NOMO-1 treated with dmso at 0.1 percent for 144 hours (cell line): ENCODE data around the gene WRAP53.

Source experiments
- DNase-seq: peaks from one replicate; lab custom pipeline; 2025; ENCODE audit not compliant: unreplicated experiment; lab: John Stamatoyannopoulos, UW

The WRAP53 gene

GRCh38 chr17:7707858-7708750, 19.8 kb downstream of the WRAP53 start:
- DNase-seq: no peak

- DNase-seq: no peak
Measured at GRCh38 chr17:7709031-7709430, 20.8 kb downstream of the WRAP53 start.

GRCh38 chr17:7710301-7710700, 22.0 kb downstream of the WRAP53 start:
- DNase-seq: no peak

- no peak for DNase-seq
Measured at GRCh38 chr17:7711051-7711755, 22.9 kb downstream of the WRAP53 start.

- DNase-seq: no peak
Measured at GRCh38 chr17:7712111-7712771, 24.0 kb downstream of the WRAP53 start.

GRCh38 chr17:7713782-7714181, 25.5 kb downstream of the WRAP53 start:
- no peak for DNase-seq

- no peak for DNase-seq
Measured at GRCh38 chr17:7714721-7715594, 26.7 kb downstream of the WRAP53 start.

- DNase-seq: no peak
Measured at GRCh38 chr17:7715936-7716886, 27.9 kb downstream of the WRAP53 start.

GRCh38 chr17:7716901-7717755, 28.9 kb downstream of the WRAP53 start, which contains the start of gene DNAH2:
Gene DNAH2 (plus strand): TSS chr17:7717744. CDS start chr17:7719735, 1,991 bp downstream.
- DNase-seq: peak; percentile 25

GRCh38 chr17:7717756-7718350, 29.6 kb downstream of the WRAP53 start:
- no peak for DNase-seq

- no peak for DNase-seq
Measured at GRCh38 chr17:7719661-7720060, 31.4 kb downstream of the WRAP53 start.

- no peak for DNase-seq
Measured at GRCh38 chr17:7720125-7720524, 31.8 kb downstream of the WRAP53 start.

- no peak for DNase-seq
Measured at GRCh38 chr17:7721612-7722011, 33.3 kb downstream of the WRAP53 start.

GRCh38 chr17:7727886-7728285, 39.6 kb downstream of the WRAP53 start:
- no peak for DNase-seq

GRCh38 chr17:7729816-7730215, 41.5 kb downstream of the WRAP53 start:
- DNase-seq: no peak

GRCh38 chr17:7732981-7733539, 44.8 kb downstream of the WRAP53 start:
- no peak for DNase-seq

- DNase-seq: no peak
Measured at GRCh38 chr17:7737601-7738000, 49.3 kb downstream of the WRAP53 start.

GRCh38 chr17:7739746-7740145, 51.5 kb downstream of the WRAP53 start:
- no peak for DNase-seq
